HCT116 (cell line): ENCODE results near the gene PTPN23. TPM values are rescaled to one million over a fixed set of nuclear protein-coding genes. Genes with fewer than 3 reads are reported as not detected.

ENCODE experiments used
- ATAC-seq: fragments of 200-7000 bp; cut with Tn5 transposase; 2 replicates; pipeline ENCODE4 v1.9.1; 2020; ENCODE audit warnings: mild to moderate bottlenecking, moderate library complexity
- BruUV-seq: library from RNA; stranded (reverse); fragments of 400-500 nt; replicated peaks from 2 replicates; lab custom pipeline; 2021; lab: Mats Ljungman, UMichigan
- CTCF ChIA-PET: fragments of 300-600 bp; sonication (Branson Sonifier 250); formaldehyde crosslinking; loops from one replicate; lab custom pipeline; 2021; ENCODE audit warnings: antibody characterized with exemption; lab: Charles Lee
- POLR2A ChIA-PET: fragments of 300-600, 350-600 bp; sonication (Branson Sonifier 250); formaldehyde crosslinking; loops from one replicate; lab custom pipeline; 2021; ENCODE audit warnings: antibody characterized with exemption; lab: Charles Lee
- RAD21 ChIA-PET, 2 experiments: fragments of 300-600 bp; sonication (Branson Sonifier 250); formaldehyde crosslinking; loops; one replicate each; lab custom pipeline; 2023; ENCODE audit warnings: low total read pairs in 2 of 2; ENCODE audit not compliant: uncharacterized antibody in 2 of 2, unreplicated experiment in 2 of 2, low non-redundant PET in 1 of 2; lab: Charles Lee
- DNase-seq: peaks from one replicate; pipeline ENCODE4 v3.0.0-alpha.2; 2010; ENCODE audit warnings: low read depth, low spot score
- H2AFZ ChIP-seq: fragments of 200-600 bp; shearing (Covaris generic), sonication (generic); 2 replicates; pipeline ENCODE4 v1.6.1; 2017; ENCODE audit warnings: low read depth, mixed run types, mixed read lengths, antibody characterized with exemption, low read length; ENCODE audit not compliant: poor library complexity, severe bottlenecking
- H3K27ac ChIP-seq: 2 replicates; pipeline ENCODE4 v1.5.1; 2012; ENCODE audit warnings: low read depth, low read length
- H3K27me3 ChIP-seq: fragments of 200-600 bp; sonication (generic); 2 replicates; pipeline ENCODE4 v1.6.1; 2016; ENCODE audit warnings: mixed run types, low read length, mixed read lengths; ENCODE audit not compliant: insufficient read depth
- H3K36me3 ChIP-seq, 2 experiments: fragments of 200-500 bp in 1 of 2; fragments of 200-600 bp in 1 of 2; sonication (Bioruptor generic) in 1 of 2; sonication (generic) in 1 of 2; 2 replicates each; pipeline versions ENCODE4 v1.5.1 to v1.6.1; 2014 to 2016; ENCODE audit warnings: low read length in 2 of 2, inconsistent platforms in 1 of 2, mixed read lengths in 1 of 2, mixed run types in 1 of 2; ENCODE audit not compliant: insufficient read depth in 2 of 2, control insufficient read depth in 1 of 2
- H3K4me1 ChIP-seq, 2 experiments: fragments of 200-600 bp in 1 of 2; sonication (generic) in 1 of 2; 2 replicates each; pipeline versions ENCODE4 v1.5.1 to v1.6.1; 2012 to 2017; ENCODE audit warnings: low read length in 2 of 2, inconsistent platforms in 1 of 2, mild to moderate bottlenecking in 1 of 2, mixed read lengths in 1 of 2, mixed run types in 1 of 2, moderate library complexity in 1 of 2; ENCODE audit not compliant: insufficient read depth in 2 of 2, control insufficient read depth in 1 of 2
- H3K4me2 ChIP-seq: fragments of 200-600 bp; sonication (generic); 2 replicates; pipeline ENCODE4 v1.6.1; 2017; ENCODE audit warnings: mixed run types, low read length, mixed read lengths
- H3K4me3 ChIP-seq, 2 experiments: fragments of 200-600 bp in 1 of 2; sonication (generic) in 1 of 2; replicated peaks in 1 of 2; 2 replicates each; pipeline ENCODE4 v1.5.1; 2011 to 2016; ENCODE audit warnings: low read length in 2 of 2, control low read depth in 1 of 2, low read depth in 1 of 2, mild to moderate bottlenecking in 1 of 2, mixed read lengths in 1 of 2, mixed run types in 1 of 2
- H3K79me2 ChIP-seq: fragments of 200-600 bp; sonication (generic); 2 replicates; pipeline ENCODE4 v1.6.1; 2017; ENCODE audit warnings: mild to moderate bottlenecking, mixed run types, low read length, moderate library complexity, mixed read lengths; ENCODE audit not compliant: insufficient read depth
- H3K9ac ChIP-seq: fragments of 200-600 bp; sonication (generic); 2 replicates; pipeline ENCODE4 v1.6.1; 2016; ENCODE audit warnings: low read length, mixed read lengths
- H3K9me2 ChIP-seq: fragments of 200-600 bp; sonication (generic), shearing (Covaris generic); 2 replicates; pipeline ENCODE4 v1.6.1; 2017; ENCODE audit warnings: mixed run types, mild to moderate bottlenecking, moderate library complexity; ENCODE audit not compliant: insufficient read depth
- H3K9me3 ChIP-seq, 2 experiments: fragments of 200-500 bp in 1 of 2; fragments of 200-600 bp in 1 of 2; sonication (Bioruptor generic) in 1 of 2; sonication (generic) in 1 of 2; 2 replicates each; pipeline ENCODE4 v1.6.1; 2014 to 2017; ENCODE audit warnings: low read length in 2 of 2, mixed read lengths in 2 of 2, inconsistent platforms in 1 of 2, low read depth in 1 of 2, mild to moderate bottlenecking in 1 of 2, mixed run types in 1 of 2, moderate library complexity in 1 of 2; ENCODE audit not compliant: control insufficient read depth in 1 of 2, insufficient read depth in 1 of 2
- H4K20me1 ChIP-seq: fragments of 200-600 bp; sonication (generic), shearing (Covaris generic); 2 replicates; pipeline ENCODE4 v1.6.1; 2017; ENCODE audit warnings: mixed run types, mild to moderate bottlenecking, moderate library complexity; ENCODE audit not compliant: insufficient read depth
- ATF3 ChIP-seq: IDR thresholded peaks from 2 replicates; pipeline ENCODE4 v1.6.1; 2012
- CTCF ChIP-seq, 3 experiments: fragments of 200-600 bp in 1 of 3; sonication (generic) in 1 of 3; IDR thresholded peaks in 2 of 3; conservative IDR thresholded peaks in 1 of 3; 2 replicates each; pipeline ENCODE4 v1.5.1; 2012 to 2017; ENCODE audit warnings: low read depth in 2 of 3, low read length in 2 of 3, antibody characterized with exemption in 1 of 3, borderline replicate concordance in 1 of 3, control low read depth in 1 of 3, mild to moderate bottlenecking in 1 of 3, mixed read lengths in 1 of 3, mixed run types in 1 of 3, moderate library complexity in 1 of 3; ENCODE audit not compliant: insufficient read depth in 1 of 3
- MAX ChIP-seq: IDR thresholded peaks from 2 replicates; pipeline ENCODE4 v1.6.1; 2012
- POLR2AphosphoS5 ChIP-seq: IDR thresholded peaks from 2 replicates; pipeline ENCODE4 v1.6.1; 2011; ENCODE audit warnings: mild to moderate bottlenecking, low read depth, low read length, moderate library complexity
- RAD21 ChIP-seq: IDR thresholded peaks from 2 replicates; pipeline ENCODE4 v1.6.1; 2012; ENCODE audit warnings: low read depth, mild to moderate bottlenecking
- REST ChIP-seq: IDR thresholded peaks from 2 replicates; pipeline ENCODE4 v1.6.1; 2012; ENCODE audit warnings: low read depth
- intact Hi-C: fragments of 100-400 bp; cut with micrococcal nuclease; formaldehyde crosslinking; loops from 2 replicates; pipeline ENCODE4 v1.10.0; 2022
- total RNA-seq: library from RNA; stranded (reverse); gene quantifications from one replicate; pipeline ENCODE4 v1.2.1, GENCODE V29; 2021; ENCODE audit not compliant: unreplicated experiment

PTPN23 gene
- total RNA-seq, 1 experiment from 2014 or later: 56.5 TPM

- CTCF ChIA-PET: no interaction called here
- Histone ChIP-seq H3K4me3 (no peak overlapping the region), H3K4me1 (peaks cover 0 to 6% of the 10 kb centered on the region in 2 experiments; a peak in 1 of 4 replicates), H3K79me2 (no peaks in the 10 kb centered on the region), H3K4me2 (no peak overlapping the region), H3K9me3 (no peaks in the 10 kb centered on the region), H3K27ac (no peak overlapping the region), H3K9me2 (no peaks in the 10 kb centered on the region), H4K20me1 (no peaks in the 10 kb centered on the region), H3K27me3 (no peaks in the 10 kb centered on the region), H3K9ac (no peak overlapping the region), H3K36me3 (peaks cover 16 to 29% of the 10 kb centered on the region in 2 experiments; a peak in 3 of 4 replicates), H2AFZ (no peak overlapping the region)
- ATAC-seq (no peak), DNase-seq (no peak)
- TF ChIP-seq REST: no peak
- TF ChIP-seq ATF3: no peak
- no peak for TF ChIP-seq POLR2AphosphoS5
- RAD21 ChIA-PET: no interaction called here
- BruUV-seq: no TSS peak
- POLR2A ChIA-PET: no interaction called here
- intact Hi-C loops: no loop called here
These were observed 31.6 kb downstream of the PTPN23 start for GRCh38 chr3:47412453-47412756.

GRCh38 chr3:47412842-47413520, 32.2 kb downstream of the PTPN23 start:
- CTCF ChIA-PET: no interaction called here
- no peaks in the 10 kb centered on the region for H3K79me2 ChIP-seq
- no peaks in the 10 kb centered on the region for H4K20me1 ChIP-seq
- no peak overlapping the region for H3K4me3 ChIP-seq
- H2AFZ ChIP-seq: no peak overlapping the region
- no peak for DNase-seq
- intact Hi-C loops: no loop called here
- H3K9ac ChIP-seq: no peak overlapping the region
- POLR2A ChIA-PET: no interaction called here
- H3K9me2 ChIP-seq: no peaks in the 10 kb centered on the region
- H3K9me3 ChIP-seq: no peaks in the 10 kb centered on the region
- peaks cover 0 to 6% of the 10 kb centered on the region in 2 experiments; a peak in 1 of 4 replicates for H3K4me1 ChIP-seq
- peaks cover 16 to 29% of the 10 kb centered on the region in 2 experiments; a peak in 3 of 4 replicates for H3K36me3 ChIP-seq
- BruUV-seq: TSS peak; percentile 33
- no peak for ATAC-seq
- RAD21 ChIA-PET: no interaction called here
- TF ChIP-seq MAX: no peak
- TF ChIP-seq RAD21: no peak
- peak in 2 of 3 experiments; percentile 5 to 26; a peak in 2 of 6 replicates for TF ChIP-seq CTCF (IDR thresholded peaks at IDR 0.05 in 2 of 3, conservative IDR thresholded peaks at IDR 0.05 in 1 of 3; ENCODE audit: borderline replicate concordance in 1 of 3, insufficient read depth in 1 of 3, low read depth in 2 of 3, low read length in 2 of 3)
- H3K4me2 ChIP-seq: no peak overlapping the region
- H3K27ac ChIP-seq: no peak overlapping the region
- H3K27me3 ChIP-seq: no peaks in the 10 kb centered on the region
